Gastroesophageal sphincter (tissue), 4 donors: ENCODE measurements around the gene GAS2. TPM values are rescaled to one million over a fixed set of nuclear protein-coding genes. Genes with fewer than 3 reads are reported as not detected.

Source experiments
- ATAC-seq: fragments of 150-250 bp; one replicate; pipeline ENCODE4 v1.9.1; 2016; ENCODE audit warnings: mild to moderate bottlenecking, moderate library complexity
- H3K27ac ChIP-seq, 4 donors: fragments of 200-600 bp; sonication (generic) in 3 of 4; 1 replicate in 3 of 4; 2 replicates in 1 of 4; pipeline ENCODE4 v1.5.1; 2016 to 2019
- H3K27me3 ChIP-seq: fragments of 200-600 bp; sonication (generic); one replicate; pipeline ENCODE4 v1.5.1; 2019
- H3K36me3 ChIP-seq, 2 donors: fragments of 200-600 bp; sonication (generic); one replicate each; pipeline ENCODE4 v1.5.1; 2019; ENCODE audit warnings: control low read depth in 1 of 2
- H3K4me1 ChIP-seq, 3 donors: fragments of 200-600 bp; sonication (generic); 1 replicate in 2 of 3; 2 replicates in 1 of 3; pipeline ENCODE4 v1.5.1; 2016 to 2019; ENCODE audit warnings: control low read depth in 2 of 3
- H3K4me3 ChIP-seq, 2 donors: fragments of 200-600 bp; sonication (generic); one replicate each; pipeline ENCODE4 v1.5.1; 2019; ENCODE audit warnings: mild to moderate bottlenecking in 1 of 2, moderate library complexity in 1 of 2
- H3K9me3 ChIP-seq, 3 donors: fragments of 200-600 bp; sonication (generic); one replicate each; pipeline ENCODE4 v1.5.1; 2017 to 2019; ENCODE audit warnings: control low read depth in 2 of 3
- CTCF ChIP-seq, 4 experiments: fragments of 200-600 bp in 2 of 4; fragments of 450-650 bp in 2 of 4; sonication (generic) in 1 of 4; IDR thresholded peaks; one replicate each; pipeline ENCODE4 v1.5.1; 2017 to 2019; ENCODE audit warnings: antibody characterized with exemption in 4 of 4, mild to moderate bottlenecking in 2 of 4, moderate library complexity in 2 of 4
- EP300 ChIP-seq: sonication (generic); formaldehyde crosslinking; IDR thresholded peaks from one replicate; pipeline ENCODE4 v1.6.1; 2017; ENCODE audit warnings: antibody characterized with exemption, mild to moderate bottlenecking
- POLR2A ChIP-seq, 2 donors: fragments of 450-650 bp; IDR thresholded peaks; one replicate each; pipeline ENCODE4 v1.6.1; 2017; ENCODE audit warnings: antibody characterized with exemption in 2 of 2, mild to moderate bottlenecking in 2 of 2, moderate library complexity in 1 of 2
- POLR2AphosphoS5 ChIP-seq: sonication (generic); formaldehyde crosslinking; IDR thresholded peaks from one replicate; pipeline ENCODE4 v1.6.1; 2017; ENCODE audit warnings: antibody characterized with exemption
- WGBS, 2 donors: methylation state at CpG; one replicate each; pipeline ENCODE4 v1.1.5; 2018; ENCODE audit warnings: low coverage in 1 of 2; 5-methylcytosine and 5-hydroxymethylcytosine counted together
- total RNA-seq, 4 donors: library from RNA; depleted of rRNA; stranded (reverse); fragments of >200 nt; gene quantifications; one replicate each; pipeline ENCODE4 v1.1.0, GENCODE V29; 2016

Gene GAS2
- total RNA-seq, 4 donors from 2014 or later, result 0.67 to 1.4 (median 0.86) TPM

GRCh38 chr11:22711071-22711770, 44.8 kb downstream of the GAS2 start:
- Histone ChIP-seq H3K27ac (no peak overlapping the region), H3K36me3 (no peaks in the 10 kb centered on the region), H3K9me3 (peaks cover 0 to 14% (median 0%) of the 10 kb centered on the region in 3 donors), H3K4me3 (no peak overlapping the region), H3K4me1 (no peaks in the 10 kb centered on the region), H3K27me3 (no peaks in the 10 kb centered on the region)
- ATAC-seq, result no peak
- TF ChIP-seq POLR2AphosphoS5, result no peak
- WGBS, 2 donors, result 59 to 75% methylated on average over 1 to 3 of the region's 3 CpGs

DNA sequence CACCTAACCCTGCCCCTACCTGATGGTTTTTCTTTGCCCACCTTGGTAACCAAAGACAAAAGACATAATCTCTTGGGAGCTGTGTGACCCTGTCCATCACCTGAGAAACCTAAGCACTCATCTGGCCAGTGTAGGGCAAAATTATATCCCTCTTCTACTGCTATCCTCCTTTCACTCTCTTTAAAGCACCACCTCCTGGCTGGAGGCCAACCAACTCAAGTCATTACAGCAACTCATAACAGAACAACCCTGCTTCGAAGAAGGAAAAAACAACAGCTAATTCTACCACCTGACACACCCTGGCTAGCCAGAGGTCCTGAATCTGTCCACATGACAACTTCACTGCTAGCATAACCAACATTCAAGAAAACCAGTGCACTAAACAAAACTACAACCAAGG, 45.5 kb downstream of the GAS2 start:
- H3K9me3 ChIP-seq, result peaks cover 0 to 14% (median 0%) of the 10 kb centered on the region in 3 donors
- ATAC-seq, result no peak
- TF ChIP-seq EP300 (no peak), CTCF (IDR thresholded peaks at IDR 0.05) (no peak), POLR2A (IDR thresholded peaks at IDR 0.05) (no peak), POLR2AphosphoS5 (no peak)
- H3K27me3 ChIP-seq, result no peaks in the 10 kb centered on the region
- WGBS, 2 donors, result no CpG with 5 or more reads among the region's 1 CpG
- H3K36me3 ChIP-seq, result no peaks in the 10 kb centered on the region
- H3K27ac ChIP-seq, result no peak overlapping the region
- no peaks in the 10 kb centered on the region for H3K4me1 ChIP-seq
- H3K4me3 ChIP-seq, result no peak overlapping the region

GRCh38 chr11:22713336-22713735, 46.9 kb downstream of the GAS2 start:
- WGBS, 2 donors, result 75 to 100% methylated on average over 1 of the region's 1 CpG
- no peak for ATAC-seq
- TF ChIP-seq CTCF (IDR thresholded peaks at IDR 0.05), result no peak
- TF ChIP-seq POLR2A (IDR thresholded peaks at IDR 0.05), result no peak
- no peak for TF ChIP-seq POLR2AphosphoS5
- no peak for TF ChIP-seq EP300
- no peak overlapping the region for H3K4me3 ChIP-seq
- no peaks in the 10 kb centered on the region for H3K4me1 ChIP-seq
- no peaks in the 10 kb centered on the region for H3K36me3 ChIP-seq
- no peaks in the 10 kb centered on the region for H3K27me3 ChIP-seq
- peaks cover 0 to 14% (median 0%) of the 10 kb centered on the region in 3 donors for H3K9me3 ChIP-seq
- no peak overlapping the region for H3K27ac ChIP-seq

- WGBS, 2 donors, result 75 to 78% methylated on average over 2 to 3 of the region's 3 CpGs
- Histone ChIP-seq H3K9me3 (peaks cover 0 to 14% (median 0%) of the 10 kb centered on the region in 3 donors), H3K4me3 (no peak overlapping the region)
Observed at GRCh38 chr11:22715971-22716370, 49.6 kb downstream of the GAS2 start.

GRCh38 chr11:22720457-22720856, 54.0 kb downstream of the GAS2 start:
- 39 to 54% methylated on average over 3 of the region's 3 CpGs for WGBS, 2 donors
- no peak for ATAC-seq
- TF ChIP-seq POLR2AphosphoS5 (no peak), CTCF (IDR thresholded peaks at IDR 0.05) (no peak), EP300 (no peak), POLR2A (IDR thresholded peaks at IDR 0.05) (no peak)

More at GRCh38 chr11:22715971-22716370, 49.6 kb downstream of the GAS2 start:
- TF ChIP-seq EP300, result no peak
- TF ChIP-seq CTCF (IDR thresholded peaks at IDR 0.05), result no peak
- no peak for TF ChIP-seq POLR2A (IDR thresholded peaks at IDR 0.05)
- no peak for TF ChIP-seq POLR2AphosphoS5
- H3K27ac ChIP-seq, result no peak overlapping the region
- H3K4me1 ChIP-seq, result no peaks in the 10 kb centered on the region
- ATAC-seq, result no peak
- no peaks in the 10 kb centered on the region for H3K36me3 ChIP-seq
- no peaks in the 10 kb centered on the region for H3K27me3 ChIP-seq

More at GRCh38 chr11:22720457-22720856, 54.0 kb downstream of the GAS2 start:
- H3K27ac ChIP-seq, result no peak overlapping the region
- no peaks in the 10 kb centered on the region for H3K9me3 ChIP-seq
- H3K36me3 ChIP-seq, result no peaks in the 10 kb centered on the region
- no peaks in the 10 kb centered on the region for H3K4me1 ChIP-seq
- no peaks in the 10 kb centered on the region for H3K27me3 ChIP-seq
- H3K4me3 ChIP-seq, result no peak overlapping the region
